IMR-90 (cell line): Measurements from ENCODE around the gene TRPC4.

Experiments
- CEBPB ChIP-seq: IDR thresholded peaks from 2 replicates; pipeline ENCODE4 v1.6.1; 2012; ENCODE audit warnings: low read depth, low read length, improper control_type of control experiment
- CHD1 ChIP-seq: IDR thresholded peaks from 2 replicates; pipeline ENCODE4 v1.6.1; 2012; ENCODE audit warnings: low read depth, low read length, improper control_type of control experiment
- CTCF ChIP-seq: conservative IDR thresholded peaks from 2 replicates; pipeline ENCODE4 v1.5.1; 2012; ENCODE audit warnings: mild to moderate bottlenecking, low read depth, low read length, improper control_type of control experiment
- FOS ChIP-seq: fragments of 150-350 bp; IDR thresholded peaks from 2 replicates; pipeline ENCODE4 v1.6.1; 2016; ENCODE audit warnings: low read depth, low read length
- NFE2L2 ChIP-seq: fragments of 150-350 bp; IDR thresholded peaks from 2 replicates; pipeline ENCODE4 v1.6.1; 2016; ENCODE audit warnings: low read depth, mild to moderate bottlenecking, low read length
- POLR2A ChIP-seq: IDR thresholded peaks from 2 replicates; pipeline ENCODE4 v1.6.1; 2012; ENCODE audit warnings: mild to moderate bottlenecking, low read depth, low read length
- RAD21 ChIP-seq: IDR thresholded peaks from 2 replicates; pipeline ENCODE4 v1.6.1; 2012; ENCODE audit warnings: low read length, improper control_type of control experiment
- RCOR1 ChIP-seq: IDR thresholded peaks from 2 replicates; pipeline ENCODE4 v1.6.1; 2012; ENCODE audit warnings: mild to moderate bottlenecking, low read length, improper control_type of control experiment; ENCODE audit not compliant: insufficient replicate concordance
- RFX5 ChIP-seq: IDR thresholded peaks from 2 replicates; pipeline ENCODE4 v1.8.0; 2012; ENCODE audit warnings: low read depth, mild to moderate bottlenecking, low read length, moderate library complexity
- USF2 ChIP-seq: fragments of 150-350 bp; IDR thresholded peaks from 2 replicates; pipeline ENCODE4 v1.6.1; 2017; ENCODE audit warnings: mild to moderate bottlenecking, antibody characterized with exemption, low read length, low read depth

GRCh38 chr13:37665420-37665819 is 204.2 kb downstream of the TRPC4 start:
- TF ChIP-seq CTCF (no peak), RFX5 (no peak), POLR2A (no peak), RCOR1 (no peak), RAD21 (no peak), FOS (no peak), NFE2L2 (no peak), CEBPB (no peak), USF2 (no peak), CHD1 (no peak)
